Activated CD8-positive, alpha-beta memory T cell treated with anti-CD3 and anti-CD28 coated beads, Interleukin-2, amount 10 ng/mL, durations not matched to agents 7 days and 5 days (primary cell): Measurements from ENCODE around the gene OR1F1. TPM values are rescaled to one million over a fixed set of nuclear protein-coding genes. Genes with fewer than 3 reads are reported as not detected.
"Not testable (repeated sequence)": the region's sequence is repeated elsewhere in the genome, so short reads cannot be mapped to it uniquely, and the experiment has no call there.

Experiments
- ATAC-seq: fragments of 150-1000 bp; cut with Tn5 transposase; one replicate; pipeline ENCODE4 v1.10.0; 2021; ENCODE audit warnings: moderate library complexity
- CTCF ChIA-PET: fragments of 350-600 bp; sonication (Branson Sonifier 250); formaldehyde crosslinking; loops from one replicate; lab custom pipeline; 2021; ENCODE audit warnings: antibody characterized with exemption; lab: Charles Lee
- DNase-seq: peaks from one replicate; pipeline ENCODE4 v3.0.0-alpha.2; 2020
- H3K27ac Mint-ChIP-seq: one replicate; pipeline ENCODE4 v1.8.0; 2021; ENCODE audit warnings: mild to moderate bottlenecking, mixed read lengths
- H3K27me3 Mint-ChIP-seq: one replicate; pipeline ENCODE4 v1.8.0; 2021; ENCODE audit warnings: mixed read lengths
- H3K36me3 Mint-ChIP-seq: one replicate; pipeline ENCODE4 v1.8.0; 2021; ENCODE audit warnings: mild to moderate bottlenecking, mixed read lengths
- H3K4me1 Mint-ChIP-seq: one replicate; pipeline ENCODE4 v1.8.0; 2021; ENCODE audit warnings: mixed read lengths
- H3K4me3 Mint-ChIP-seq: one replicate; pipeline ENCODE4 v1.8.0; 2021; ENCODE audit warnings: mild to moderate bottlenecking, moderate library complexity, mixed read lengths
- H3K9me3 Mint-ChIP-seq: one replicate; pipeline ENCODE4 v1.8.0; 2022; ENCODE audit warnings: low read depth, mixed read lengths
- total RNA-seq, 2 experiments: library from RNA; stranded (reverse); gene quantifications; one replicate each; pipeline ENCODE4 v1.2.3, GENCODE V29; 2021

Gene OR1F1
- total RNA-seq, 2 experiments from 2014 or later: not detected

DNA sequence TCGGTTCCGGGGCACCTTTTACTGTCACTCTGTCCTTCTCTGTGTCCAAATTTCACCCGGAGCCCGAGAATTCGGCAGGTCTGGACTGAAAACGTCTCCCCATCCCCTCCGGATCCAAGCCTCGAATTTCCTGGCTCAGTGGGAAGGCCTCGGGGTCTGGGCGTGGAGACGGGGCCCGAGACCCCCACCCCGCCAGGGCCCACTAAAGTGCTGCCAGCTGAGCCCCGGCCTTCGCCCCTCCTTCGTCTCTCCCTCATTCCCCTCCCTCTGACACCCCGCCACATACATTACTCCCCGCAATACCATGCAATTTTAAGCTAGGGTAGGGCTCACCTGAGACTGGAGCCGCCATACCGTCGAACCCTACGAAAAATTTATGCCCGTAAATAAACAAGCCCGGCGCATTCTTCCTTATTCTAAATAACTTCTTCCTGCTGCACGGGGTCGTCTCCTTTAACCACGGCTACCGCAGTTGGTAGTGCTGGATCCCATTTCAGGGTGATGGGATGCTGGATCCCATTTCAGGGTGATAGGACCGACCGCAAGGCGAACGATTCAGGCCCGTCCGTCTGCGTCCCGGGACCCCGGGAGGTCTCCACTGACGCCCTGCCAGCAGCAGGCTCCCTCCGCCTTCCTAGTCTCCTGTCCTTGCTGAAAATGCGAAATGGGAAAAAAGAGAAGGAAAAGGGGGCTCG is 4.4 kb upstream of the OR1F1 start:
- peaks cover 36% of the 10 kb centered on the region for H3K4me1 Mint-ChIP-seq
- H3K27me3 Mint-ChIP-seq: peaks cover 86% of the 10 kb centered on the region
- peaks cover 2% of the 10 kb centered on the region for H3K9me3 Mint-ChIP-seq
- H3K4me3 Mint-ChIP-seq: peak overlapping the region; percentile 65
- peaks cover 7% of the 10 kb centered on the region for H3K36me3 Mint-ChIP-seq
- peak overlapping the region; percentile 70 for H3K27ac Mint-ChIP-seq
- ATAC-seq (no peak), DNase-seq (no peak)
- CTCF ChIA-PET: interaction anchor here (1.0 to 2.1 kb wide), 10 partner anchors 10 to 317 kb away, joined by 3 to 11 read pairs (median 4); partner anchors contain the start of genes CLUAP1 and ZNF213

DNA sequence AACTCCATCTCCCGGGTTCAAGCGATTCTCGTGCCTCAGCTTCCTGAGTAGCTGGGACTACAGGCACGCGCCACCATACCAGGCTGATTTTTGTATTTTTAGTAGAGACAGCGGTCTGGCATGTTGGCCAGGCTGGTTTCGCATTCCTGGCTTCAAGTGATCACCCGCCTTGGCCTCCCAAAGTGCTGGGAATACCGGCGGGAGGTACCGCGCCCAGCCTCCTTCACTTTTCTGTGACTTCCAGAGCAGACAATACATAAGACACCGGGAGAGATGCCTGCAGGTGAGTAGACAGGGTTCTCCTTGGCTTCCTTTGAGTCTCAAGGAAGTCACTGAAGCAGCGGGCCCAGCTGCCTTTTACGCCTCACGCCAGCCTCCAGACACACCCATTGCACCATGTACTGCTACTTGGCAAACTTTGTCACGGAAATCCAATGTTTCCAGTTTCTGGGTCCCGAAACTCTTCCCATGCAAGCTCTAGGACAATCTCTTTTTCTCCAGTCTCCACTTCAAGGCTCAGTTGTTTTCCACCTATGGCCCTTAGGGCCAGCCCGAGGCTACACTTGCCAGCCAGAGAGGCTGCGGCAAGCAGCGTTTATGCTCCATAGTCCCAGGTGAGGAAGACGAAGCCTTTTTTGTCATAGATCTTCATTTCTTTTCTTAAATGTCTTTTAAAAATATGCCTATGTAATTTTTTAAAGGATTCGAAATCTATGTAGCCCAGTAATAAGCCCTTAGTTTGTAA is 886 bp upstream of the OR1F1 start:
- H3K27me3 Mint-ChIP-seq: peaks cover 89% of the 10 kb centered on the region
- DNase-seq: no peak
- CTCF ChIA-PET: interaction anchor here (0.7 to 1.1 kb wide), 4 partner anchors 11 to 155 kb away, joined by 3 read pairs; no protein-coding TSS in a partner anchor
- ATAC-seq: no peak
- H3K27ac Mint-ChIP-seq: peak overlapping the region; percentile 77
- H3K9me3 Mint-ChIP-seq: peaks cover 2% of the 10 kb centered on the region
- H3K36me3 Mint-ChIP-seq: peaks cover 11% of the 10 kb centered on the region
- H3K4me3 Mint-ChIP-seq: peak overlapping the region; percentile 64
- H3K4me1 Mint-ChIP-seq: peaks cover 62% of the 10 kb centered on the region

DNA sequence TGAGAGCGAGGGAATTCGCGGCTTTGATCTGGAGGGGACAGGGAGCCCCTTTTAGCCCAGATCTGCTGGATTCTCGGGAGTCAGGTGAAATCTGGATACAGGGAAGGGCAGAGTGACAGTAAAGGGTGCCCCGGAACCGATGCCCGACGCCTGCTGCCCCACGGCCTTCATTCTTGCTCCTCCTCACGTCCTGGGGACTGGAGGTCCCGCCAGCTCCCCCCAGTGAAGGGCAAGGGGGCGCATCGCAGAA is 596 bp downstream of the OR1F1 start:
- Mint-ChIP-seq H3K27me3 (peaks cover 86% of the 10 kb centered on the region), H3K36me3 (peaks cover 11% of the 10 kb centered on the region), H3K27ac (peak overlapping the region; percentile 72), H3K4me3 (peak overlapping the region; percentile 68), H3K4me1 (peaks cover 52% of the 10 kb centered on the region), H3K9me3 (peaks cover 2% of the 10 kb centered on the region)
- CTCF ChIA-PET: interaction anchor here (0.8 to 1.9 kb wide), 3 partner anchors 23 to 77 kb away, joined by 3 to 9 read pairs (median 4); no protein-coding TSS in a partner anchor
- no peak for DNase-seq
- no peak for ATAC-seq

- H3K9me3 Mint-ChIP-seq: peaks cover 2% of the 10 kb centered on the region
- CTCF ChIA-PET: interaction anchor here (0.8 to 1.9 kb wide), 4 partner anchors 17 to 76 kb away, joined by 3 to 9 read pairs (median 4); no protein-coding TSS in a partner anchor
- peaks cover 86% of the 10 kb centered on the region for H3K27me3 Mint-ChIP-seq
- peaks cover 46% of the 10 kb centered on the region for H3K4me1 Mint-ChIP-seq
- peak; percentile 64 for DNase-seq
- peak overlapping the region; percentile 68 for H3K4me3 Mint-ChIP-seq
- peak overlapping the region; percentile 72 for H3K27ac Mint-ChIP-seq
- peak; percentile 41 for ATAC-seq
- peaks cover 9% of the 10 kb centered on the region for H3K36me3 Mint-ChIP-seq
Observed at GRCh38 chr16:3188925-3189825, 1.2 kb downstream of the OR1F1 start.

DNA sequence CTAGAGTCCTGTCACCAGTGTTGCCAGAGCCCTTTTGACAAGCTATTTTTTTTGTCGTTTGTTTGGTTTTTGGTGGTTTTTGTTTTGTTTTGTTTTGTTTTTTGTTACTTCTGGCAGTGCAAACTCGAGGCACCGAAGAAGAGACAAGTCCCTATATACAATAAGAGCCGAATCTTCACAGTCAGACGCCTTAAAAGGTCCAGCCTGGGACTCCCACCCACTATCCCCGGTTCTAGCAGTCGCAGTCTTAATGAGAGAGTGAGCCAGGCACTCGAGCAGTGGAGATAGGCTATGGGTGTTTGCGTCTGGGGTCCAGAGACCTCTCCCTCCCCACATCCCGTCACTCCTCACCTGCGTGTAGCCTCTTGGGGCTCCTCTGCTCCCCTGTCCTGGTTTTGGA is 1.9 kb downstream of the OR1F1 start:
- Mint-ChIP-seq H3K27me3 (peaks cover 86% of the 10 kb centered on the region), H3K4me1 (peaks cover 42% of the 10 kb centered on the region)
- no peak for ATAC-seq

DNA sequence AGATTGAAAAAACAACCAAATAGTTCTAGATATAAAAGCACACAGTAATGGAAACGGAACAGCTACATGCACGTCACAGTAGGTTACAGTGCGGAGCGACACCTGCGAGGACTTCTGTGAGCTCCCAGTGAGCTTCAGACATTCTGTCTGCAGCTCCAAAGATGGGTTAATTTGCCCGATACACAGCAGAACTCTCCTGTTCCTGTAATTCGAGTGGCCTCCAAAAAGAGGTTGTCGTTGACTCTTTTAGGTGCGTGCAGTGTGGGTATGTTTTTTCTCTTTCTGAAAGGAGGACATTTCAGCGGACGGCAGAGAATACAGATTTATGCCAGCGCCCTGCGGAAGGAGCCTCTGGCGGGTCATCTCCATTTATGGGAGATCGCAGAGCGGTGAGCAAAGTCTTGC is 2.9 kb downstream of the OR1F1 start:
- Mint-ChIP-seq H3K4me1 (peaks cover 41% of the 10 kb centered on the region), H3K27ac (peak overlapping the region; percentile 6), H3K9me3 (no peaks in the 10 kb centered on the region), H3K27me3 (peaks cover 81% of the 10 kb centered on the region), H3K4me3 (peak overlapping the region; percentile 65), H3K36me3 (peaks cover 7% of the 10 kb centered on the region)
- CTCF ChIA-PET: interaction anchor here (0.7 to 1.1 kb wide), 2 partner anchors 8 to 15 kb away, joined by 3 to 4 read pairs; no protein-coding TSS in a partner anchor
- DNase-seq (no peak), ATAC-seq (no peak)

More for the DNA sequence above, 1.9 kb downstream of the OR1F1 start:
- Mint-ChIP-seq H3K27ac (peak overlapping the region; percentile 39), H3K36me3 (peaks cover 7% of the 10 kb centered on the region), H3K4me3 (peak overlapping the region; percentile 68), H3K9me3 (no peaks in the 10 kb centered on the region)
- no peak for DNase-seq
- CTCF ChIA-PET: interaction anchor here (1.1 kb wide), 1 partner anchor 18 kb away, joined by 3 read pairs; no protein-coding TSS in a partner anchor

- CTCF ChIA-PET: interaction anchor here (0.9 kb wide), 1 partner anchor 208 kb away, joined by 3 read pairs; the partner anchor contains the start of gene ZSCAN32
- ATAC-seq (no peak), DNase-seq (no peak)
- no peak overlapping the region for H3K4me3 Mint-ChIP-seq
- H3K27me3 Mint-ChIP-seq: peaks cover 69% of the 10 kb centered on the region
- no peak overlapping the region for H3K27ac Mint-ChIP-seq
- H3K9me3 Mint-ChIP-seq: no peaks in the 10 kb centered on the region
- peaks cover 35% of the 10 kb centered on the region for H3K4me1 Mint-ChIP-seq
- peaks cover 7% of the 10 kb centered on the region for H3K36me3 Mint-ChIP-seq
Observed at GRCh38 chr16:3192476-3193019, 4.5 kb downstream of the OR1F1 start.

DNA sequence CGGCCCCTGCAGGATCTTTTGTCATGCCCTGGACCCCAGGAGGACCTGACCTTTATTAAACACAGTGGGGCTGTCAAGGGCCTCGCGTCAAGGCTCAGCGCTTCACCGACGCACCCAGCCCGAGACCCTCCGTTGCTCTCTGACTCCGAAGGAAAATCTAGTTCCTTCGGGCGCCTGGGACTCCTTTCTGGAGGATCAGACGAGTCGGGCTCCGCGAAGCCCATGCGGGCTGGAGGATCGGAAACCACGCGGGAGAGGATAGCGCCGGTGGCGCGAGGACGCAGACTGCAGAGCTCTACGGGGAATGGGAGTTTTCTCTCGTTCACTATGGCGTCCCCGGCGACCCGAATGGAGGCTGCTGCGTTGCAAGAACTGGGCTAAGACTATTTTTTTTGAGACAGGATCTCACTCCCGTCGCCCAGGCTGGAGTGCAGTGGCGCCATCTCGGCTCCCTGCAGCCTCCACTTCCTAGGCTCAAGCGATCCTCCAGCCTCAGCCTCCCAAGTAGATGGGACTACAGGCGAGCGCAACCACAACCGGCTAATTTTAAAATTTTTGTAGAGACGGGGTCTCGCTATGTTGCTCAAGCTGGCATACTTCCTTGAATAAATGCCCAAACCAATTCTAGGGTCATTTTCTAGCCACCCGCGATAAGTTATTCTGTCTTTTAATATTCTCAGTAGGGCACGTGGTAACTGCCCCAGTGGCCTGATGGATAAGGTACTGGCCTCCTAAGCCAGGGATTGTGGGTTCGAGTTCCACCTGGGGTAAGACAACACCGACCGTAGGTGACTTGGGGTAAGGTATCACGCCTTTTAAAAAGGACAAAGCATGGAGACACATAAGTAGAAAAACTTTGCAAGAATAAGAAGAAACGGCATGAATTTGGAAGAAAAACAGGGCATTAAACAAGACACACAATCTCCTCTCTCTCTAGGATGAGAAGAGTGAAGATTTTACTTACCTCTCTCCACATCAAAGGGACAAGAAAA is 5.5 kb downstream of the OR1F1 start:
- no peaks in the 10 kb centered on the region for H3K9me3 Mint-ChIP-seq
- H3K36me3 Mint-ChIP-seq: peaks cover 4% of the 10 kb centered on the region
- H3K4me1 Mint-ChIP-seq: peaks cover 26% of the 10 kb centered on the region
- H3K27me3 Mint-ChIP-seq: peaks cover 66% of the 10 kb centered on the region
- DNase-seq (no peak), ATAC-seq (no peak)
- CTCF ChIA-PET: no interaction called here
- no peak overlapping the region for H3K4me3 Mint-ChIP-seq
- no peak overlapping the region for H3K27ac Mint-ChIP-seq

DNA sequence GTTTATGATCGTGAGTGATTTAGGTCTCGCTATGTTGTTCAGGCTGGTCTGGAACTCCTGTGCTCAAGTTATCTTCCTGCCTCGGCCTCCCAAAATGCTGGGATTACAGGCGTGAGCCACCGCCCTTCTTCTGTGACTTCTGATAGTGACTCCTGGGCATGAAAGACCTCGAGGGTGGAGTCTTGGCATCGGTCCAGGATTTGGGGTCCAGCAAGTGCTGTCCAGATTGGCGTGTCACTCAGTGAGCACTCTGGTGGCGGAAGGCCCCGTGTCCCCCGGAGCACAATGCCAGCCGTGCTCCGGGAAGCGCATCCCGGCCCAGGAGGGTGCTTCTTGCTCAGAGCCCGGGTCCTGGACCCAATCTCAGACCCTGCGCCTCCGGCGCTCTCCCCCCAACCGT is 6.8 kb downstream of the OR1F1 start:
- H3K27ac Mint-ChIP-seq: no peak overlapping the region
- DNase-seq (no peak), ATAC-seq (no peak)
- peaks cover 54% of the 10 kb centered on the region for H3K27me3 Mint-ChIP-seq
- CTCF ChIA-PET: no interaction called here
- H3K4me1 Mint-ChIP-seq: peaks cover 14% of the 10 kb centered on the region
- H3K36me3 Mint-ChIP-seq: peaks cover 4% of the 10 kb centered on the region
- H3K9me3 Mint-ChIP-seq: no peaks in the 10 kb centered on the region
- no peak overlapping the region for H3K4me3 Mint-ChIP-seq

DNA sequence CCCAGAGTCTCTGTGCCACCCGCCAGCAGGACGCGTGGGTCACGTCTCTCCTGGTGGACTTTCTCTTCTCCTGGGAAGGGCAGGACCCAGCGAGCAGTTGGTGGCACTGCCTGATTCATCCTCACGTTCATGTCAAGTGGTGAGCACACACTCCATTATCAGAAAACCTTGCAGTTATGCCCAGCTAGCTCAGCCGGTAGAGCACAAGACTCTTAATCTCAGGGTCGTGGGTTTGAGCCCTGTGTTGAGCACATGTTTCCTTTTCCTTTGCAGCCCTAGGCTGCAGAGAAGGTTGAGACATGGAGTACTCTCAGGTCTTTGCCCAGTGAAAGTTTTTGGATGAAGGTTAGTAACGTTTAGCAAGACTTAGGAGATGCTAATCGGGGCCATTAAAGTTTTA is 8.0 kb downstream of the OR1F1 start:
- H3K27me3 Mint-ChIP-seq: peaks cover 46% of the 10 kb centered on the region
- H3K4me3 Mint-ChIP-seq: no peak overlapping the region
- ATAC-seq (no peak), DNase-seq (no peak)
- peaks cover 5% of the 10 kb centered on the region for H3K4me1 Mint-ChIP-seq
- H3K9me3 Mint-ChIP-seq: no peaks in the 10 kb centered on the region
- H3K27ac Mint-ChIP-seq: no peak overlapping the region
- CTCF ChIA-PET: no interaction called here
- H3K36me3 Mint-ChIP-seq: peaks cover 2% of the 10 kb centered on the region

DNA sequence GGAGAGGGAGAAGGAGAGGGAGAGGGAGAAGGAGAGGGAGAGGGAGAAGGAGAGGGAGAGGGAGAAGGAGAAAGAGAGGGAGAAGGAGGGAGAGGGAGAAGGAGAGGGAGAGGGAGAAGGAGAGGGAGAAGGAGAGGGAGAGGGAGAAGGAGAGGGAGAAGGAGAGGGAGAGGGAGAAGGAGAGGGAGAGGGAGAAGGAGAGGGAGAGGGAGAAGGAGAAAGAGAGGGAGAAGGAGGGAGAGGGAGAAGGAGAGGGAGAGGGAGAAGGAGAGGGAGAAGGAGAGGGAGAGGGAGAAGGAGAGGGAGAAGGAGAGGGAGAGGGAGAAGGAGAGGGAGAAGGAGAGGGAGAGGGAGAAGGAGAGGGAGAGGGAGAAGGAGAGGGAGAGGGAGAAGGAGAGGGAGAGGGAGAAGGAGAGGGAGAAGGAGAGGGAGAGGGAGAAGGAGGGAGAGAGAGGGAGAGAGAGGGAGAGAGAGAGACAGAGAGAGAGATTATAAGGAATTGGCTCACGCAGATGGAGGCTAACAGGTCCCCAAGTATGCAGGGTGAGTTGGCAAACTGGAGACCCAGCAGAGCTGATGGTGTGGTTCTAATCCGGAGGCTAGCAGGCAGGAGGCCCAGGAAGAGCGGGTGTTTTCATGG is 9.8 kb downstream of the OR1F1 start:
- H3K36me3 Mint-ChIP-seq, H3K4me3 Mint-ChIP-seq, CTCF ChIA-PET, H3K4me1 Mint-ChIP-seq, H3K9me3 Mint-ChIP-seq, ATAC-seq, DNase-seq, H3K27ac Mint-ChIP-seq: not testable (repeated sequence)
- peaks cover 31% of the 10 kb centered on the region for H3K27me3 Mint-ChIP-seq
